Measurements from ENCODE around the gene ARSI.

ARSI gene

GRCh38 chr5:150345716-150346115, 43.0 kb upstream of the ARSI start:
- no peak overlapping the region for H3K4me3 ChIP-seq (ENCODE audit: low read length)
- TF ChIP-seq CTCF (conservative IDR thresholded peaks at IDR 0.05; ENCODE audit: low read length): no peak
- no peak for DNase-seq (ENCODE audit: low read depth)

DNA sequence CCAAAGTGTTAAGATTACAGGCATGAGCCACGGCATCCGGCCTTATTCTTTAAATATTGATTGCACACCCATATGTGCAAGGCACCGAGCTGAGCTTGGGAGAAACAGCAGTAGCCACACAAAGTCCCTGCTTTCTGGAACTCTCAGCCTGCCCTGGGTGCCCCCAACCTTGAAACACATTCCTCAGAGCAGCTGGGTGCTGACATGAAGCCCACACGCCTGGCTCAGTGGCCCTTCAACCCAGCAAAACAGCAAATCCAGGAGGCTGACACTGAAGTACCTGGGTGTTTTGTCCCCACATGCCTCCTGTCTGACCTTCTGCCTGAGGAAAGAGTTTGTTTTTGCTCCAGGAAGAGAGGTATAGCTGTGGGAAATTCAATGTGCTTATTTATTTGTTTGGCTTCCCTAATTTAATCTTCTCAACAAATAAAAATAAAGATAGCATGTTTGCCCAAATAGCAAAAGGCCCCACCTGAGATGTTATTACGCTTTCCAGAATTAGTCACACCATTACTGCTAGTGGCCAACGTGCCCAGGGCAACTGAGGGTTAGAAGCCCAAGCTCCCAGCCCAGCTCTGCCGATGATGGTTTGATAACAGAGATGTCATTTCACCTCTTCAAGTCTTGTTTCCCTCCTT, 41.4 kb upstream of the ARSI start:
- DNase-seq (ENCODE audit: low read depth): no peak
- H3K4me3 ChIP-seq (ENCODE audit: low read length): no peak overlapping the region
- TF ChIP-seq CTCF (conservative IDR thresholded peaks at IDR 0.05; ENCODE audit: low read length): no peak

DNA sequence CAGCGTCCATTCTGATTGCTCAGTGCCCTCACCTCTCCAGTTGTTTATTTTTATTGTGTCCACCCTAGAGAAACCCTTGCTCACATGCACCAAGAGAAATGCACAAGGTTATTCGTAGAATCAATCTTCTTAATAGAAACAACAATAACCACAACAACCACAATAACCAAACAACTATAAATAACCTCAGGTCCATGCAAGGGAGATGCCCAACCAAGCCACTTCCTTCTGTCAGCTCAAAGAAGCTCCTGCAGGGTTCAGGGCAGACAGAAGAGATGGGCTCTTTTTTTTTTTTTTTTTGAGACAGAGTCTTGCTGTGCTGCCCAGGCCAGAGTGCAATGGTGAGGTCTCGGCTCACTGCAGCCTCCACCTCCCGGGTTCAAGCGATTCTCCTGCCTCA, 39.9 kb upstream of the ARSI start:
- TF ChIP-seq CTCF (conservative IDR thresholded peaks at IDR 0.05; ENCODE audit: low read length): no peak
- H3K4me3 ChIP-seq (ENCODE audit: low read length): no peak overlapping the region
- DNase-seq (ENCODE audit: low read depth): no peak

DNA sequence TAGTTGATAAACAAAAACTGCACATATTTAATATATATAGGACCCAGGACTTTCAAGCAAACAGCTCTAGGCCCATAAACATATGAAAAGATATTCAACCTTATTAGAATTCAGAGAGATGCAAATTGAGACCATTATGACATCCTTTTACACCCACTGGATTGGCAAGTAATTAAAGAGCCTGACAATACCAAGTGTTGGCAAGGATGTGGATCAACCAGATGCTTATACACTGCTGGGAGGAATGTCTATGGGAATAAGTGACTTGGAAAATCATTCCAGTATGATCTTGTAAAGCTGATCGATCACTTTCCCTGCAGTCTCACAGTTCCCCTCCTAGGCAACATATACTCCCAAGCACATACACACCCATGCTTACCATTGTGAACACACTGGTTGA, 39.3 kb upstream of the ARSI start:
- no peak overlapping the region for H3K4me3 ChIP-seq (ENCODE audit: low read length)
- DNase-seq (ENCODE audit: low read depth): no peak
- TF ChIP-seq CTCF (conservative IDR thresholded peaks at IDR 0.05; ENCODE audit: low read length): no peak

- no peak for TF ChIP-seq CTCF (conservative IDR thresholded peaks at IDR 0.05; ENCODE audit: low read length)
- H3K4me3 ChIP-seq (ENCODE audit: low read length): no peak overlapping the region
- no peak for DNase-seq (ENCODE audit: low read depth)
Measured at GRCh38 chr5:150341331-150341730, 38.6 kb upstream of the ARSI start.

DNA sequence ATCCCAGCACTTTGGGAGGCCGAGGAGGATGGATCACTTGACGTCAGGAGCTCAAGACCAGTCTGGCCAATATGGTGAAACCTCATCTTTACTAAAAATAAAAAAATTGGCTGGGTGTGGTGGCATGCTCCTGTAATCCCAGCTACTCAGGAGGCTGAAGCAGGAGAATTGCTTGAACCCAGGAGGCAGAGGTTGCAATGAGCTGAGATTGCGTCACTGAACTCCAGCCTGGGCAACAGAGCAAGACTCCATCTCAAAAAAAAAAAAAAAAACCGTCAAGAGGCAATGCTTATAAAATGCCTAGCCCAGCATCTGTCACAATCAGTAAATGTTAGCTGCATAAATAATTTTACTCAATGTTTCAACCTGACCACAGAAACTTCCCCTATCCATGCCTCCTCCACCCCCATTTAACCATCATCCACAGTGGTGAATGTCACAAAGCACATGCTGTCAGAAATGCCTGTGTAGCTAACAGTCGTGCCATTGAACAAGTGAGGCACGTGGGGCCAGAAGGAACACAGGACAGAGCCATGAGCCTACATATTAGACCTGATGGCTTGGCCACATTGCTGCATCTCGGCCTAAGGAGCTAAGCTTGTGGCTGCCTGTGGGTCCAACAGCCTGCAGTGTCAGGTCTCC, 38.0 kb upstream of the ARSI start:
- TF ChIP-seq CTCF (conservative IDR thresholded peaks at IDR 0.05; ENCODE audit: low read length): no peak
- no peak for DNase-seq (ENCODE audit: low read depth)
- H3K4me3 ChIP-seq (ENCODE audit: low read length): no peak overlapping the region

- no peak for DNase-seq (ENCODE audit: low read depth)
- TF ChIP-seq CTCF (conservative IDR thresholded peaks at IDR 0.05; ENCODE audit: low read length): no peak
- no peak overlapping the region for H3K4me3 ChIP-seq (ENCODE audit: low read length)
Measured at GRCh38 chr5:150339841-150340240, 37.1 kb upstream of the ARSI start.

Data from AG10803 (cell line).